ENCODE data around the gene TNFAIP2. TPM values are rescaled to one million over a fixed set of nuclear protein-coding genes. Genes with fewer than 3 reads are reported as not detected.

Gene TNFAIP2, protein sequence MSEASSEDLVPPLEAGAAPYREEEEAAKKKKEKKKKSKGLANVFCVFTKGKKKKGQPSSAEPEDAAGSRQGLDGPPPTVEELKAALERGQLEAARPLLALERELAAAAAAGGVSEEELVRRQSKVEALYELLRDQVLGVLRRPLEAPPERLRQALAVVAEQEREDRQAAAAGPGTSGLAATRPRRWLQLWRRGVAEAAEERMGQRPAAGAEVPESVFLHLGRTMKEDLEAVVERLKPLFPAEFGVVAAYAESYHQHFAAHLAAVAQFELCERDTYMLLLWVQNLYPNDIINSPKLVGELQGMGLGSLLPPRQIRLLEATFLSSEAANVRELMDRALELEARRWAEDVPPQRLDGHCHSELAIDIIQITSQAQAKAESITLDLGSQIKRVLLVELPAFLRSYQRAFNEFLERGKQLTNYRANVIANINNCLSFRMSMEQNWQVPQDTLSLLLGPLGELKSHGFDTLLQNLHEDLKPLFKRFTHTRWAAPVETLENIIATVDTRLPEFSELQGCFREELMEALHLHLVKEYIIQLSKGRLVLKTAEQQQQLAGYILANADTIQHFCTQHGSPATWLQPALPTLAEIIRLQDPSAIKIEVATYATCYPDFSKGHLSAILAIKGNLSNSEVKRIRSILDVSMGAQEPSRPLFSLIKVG
- total RNA-seq, result 28.7 and 71.9 TPM in 2 replicates

DNA sequence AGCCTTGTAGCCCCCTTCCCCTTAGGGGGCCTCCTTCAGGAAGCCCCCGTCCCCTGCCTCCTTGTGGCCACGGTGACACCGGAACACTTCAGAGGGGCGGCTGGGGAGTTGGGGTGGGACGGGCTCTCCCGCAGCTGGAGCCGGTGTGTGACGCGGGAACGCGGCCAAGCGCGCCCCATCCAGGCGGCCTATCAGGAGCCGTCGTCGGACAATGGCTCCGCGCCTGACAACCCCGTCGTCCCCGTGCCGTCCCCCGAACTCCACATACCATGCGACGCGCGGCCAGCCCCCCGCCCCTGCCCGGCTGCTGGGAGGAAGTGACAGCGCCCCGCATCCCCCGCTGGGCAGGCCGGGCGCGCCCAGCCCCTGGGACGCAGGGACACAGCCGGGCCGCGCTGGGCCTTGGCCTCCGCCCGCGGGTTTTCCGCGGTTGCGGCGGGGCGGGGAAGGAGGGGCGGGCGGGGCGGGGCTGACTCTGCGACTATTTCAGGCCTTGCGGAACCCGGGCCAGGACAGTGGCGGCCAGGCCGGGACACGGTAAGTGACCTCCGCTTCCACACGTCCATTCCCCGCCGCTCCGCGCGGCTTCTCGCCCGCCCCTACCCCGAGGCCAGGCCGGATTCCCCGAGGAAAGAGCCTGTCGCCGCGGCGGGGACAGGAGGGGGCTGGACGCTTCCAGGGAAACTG, at the start of gene TNFAIP2:
Gene TNFAIP2, plus strand, starts transcription at position 515 of the 687 bp plus-strand sequence. CDS start 2,997 bp downstream, outside the sequence.

GRCh38 chr14:103084021-103084919, 39.0 kb upstream of the TNFAIP2 start, which contains the start of gene LBHD2:
Gene LBHD2 (plus strand): TSS chr14:103084210. CDS start chr14:103086013, 1,803 bp downstream.

DNA sequence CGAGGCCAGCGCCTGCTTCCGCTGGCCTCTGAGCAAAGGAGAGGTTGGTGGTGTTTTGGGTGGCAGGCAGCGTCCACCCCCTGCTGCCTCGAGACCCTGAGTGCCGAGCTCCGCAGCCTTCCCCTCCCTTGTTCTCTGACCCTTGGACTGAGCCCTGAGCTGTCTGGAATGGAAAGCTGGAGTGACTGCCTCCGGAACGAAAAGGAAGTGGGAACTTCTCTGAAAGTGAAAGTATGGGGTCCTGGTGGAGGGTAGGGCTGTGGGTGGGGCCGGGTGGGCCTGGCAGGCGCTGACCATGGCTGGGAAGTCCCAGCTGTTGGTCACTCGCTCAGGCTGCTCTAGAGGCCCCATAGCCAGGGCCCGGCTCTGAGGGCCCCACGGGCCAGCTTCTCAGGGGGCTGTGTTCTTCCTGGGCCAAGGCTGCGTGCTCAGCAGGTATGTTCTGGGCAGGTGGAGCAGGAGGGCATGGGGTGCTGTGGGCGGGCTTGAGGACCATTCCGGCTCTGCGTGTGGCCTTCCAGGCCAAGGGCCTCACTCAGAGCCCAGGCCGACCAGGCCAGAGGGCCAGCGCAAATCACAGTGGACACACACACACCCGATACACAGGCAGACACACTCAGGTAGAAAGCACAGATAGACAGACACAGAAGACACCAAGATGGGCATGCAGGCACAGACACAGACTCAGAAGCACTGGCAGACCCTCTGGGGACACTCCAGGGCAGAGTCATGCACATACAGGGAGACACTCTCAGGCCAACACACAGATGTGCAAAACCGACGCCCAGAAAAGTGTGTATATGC, 28.7 kb upstream of the TNFAIP2 start, which contains the start of gene EXOC3L4:
Gene EXOC3L4, plus strand, starts transcription at position 320 of the 804 bp plus-strand sequence. CDS start 5,495 bp downstream, outside the sequence.

Other genes with a start within 250 kb of the TNFAIP2 start
- 0.08 TPM in 1 of 2 replicates, not detected in the other for gene AMN, start 200.8 kb upstream of the TNFAIP2 start, total RNA-seq
- gene CDC42BPB, start 65.9 kb upstream of the TNFAIP2 start, total RNA-seq, result 39.4 and 63.6 TPM in 2 replicates
- gene LBHD2, start 39.3 kb upstream of the TNFAIP2 start, total RNA-seq, result not detected in 2 replicates
- not detected in 2 replicates for gene EXOC3L4, start 28.7 kb upstream of the TNFAIP2 start, total RNA-seq
- gene EIF5, start 210.8 kb downstream of the TNFAIP2 start, total RNA-seq, result 116 and 218 TPM in 2 replicates

Measured in epithelial cell of alveolus of lung (primary cell).